ENCODE measurements around the gene ELF3. TPM values are rescaled to one million over a fixed set of nuclear protein-coding genes. Genes with fewer than 3 reads are reported as not detected.

The ELF3 gene
- total and polyA plus RNA-seq, 10 donors, result 0.24 to 3.4 (median 1.1) TPM

- no peak for TF ChIP-seq CTCF (IDR thresholded peaks at IDR 0.05 in 8 of 11, conservative IDR thresholded peaks at IDR 0.05 in 3 of 11)
- TF ChIP-seq POLR2A (IDR thresholded peaks at IDR 0.05), result no peak
- TF ChIP-seq POLR2AphosphoS5 (IDR thresholded peaks at IDR 0.05), result no peak
- H3K27ac ChIP-seq, result no peak overlapping the region
- peaks cover 6 to 100% (median 85%) of the 10 kb centered on the region in 6 donors for H3K36me3 ChIP-seq
- H3K4me1 ChIP-seq, result no peaks in the 10 kb centered on the region
- intact Hi-C loops (cut with DNase I; ENCODE audit: low total_unique reads), result loop anchor here (5.0 kb wide), 1 partner anchor 135 kb away; no protein-coding TSS in a partner anchor
- H3K27me3 ChIP-seq (replicated peaks in 1 of 7), result no peaks in the 10 kb centered on the region
- no peak for DNase-seq
- H3K4me3 ChIP-seq, result no peak overlapping the region
- 86 to 93% (median 91%) methylated on average over 9 of the region's 9 CpGs for WGBS, 5 donors
- no peaks in the 10 kb centered on the region for H3K9me3 ChIP-seq
Measured at GRCh38 chr1:202002507-202002906, 7.9 kb upstream of the ELF3 start.

GRCh38 chr1:202004711-202005110, 5.7 kb upstream of the ELF3 start:
- intact Hi-C loops (cut with DNase I; ENCODE audit: low total_unique reads), result loop anchor here (5.0 kb wide), 2 partner anchors 113 to 133 kb away; no protein-coding TSS in a partner anchor
- Histone ChIP-seq H3K9me3 (no peaks in the 10 kb centered on the region), H3K4me3 (no peak overlapping the region), H3K4me1 (peaks cover 0 to 4% (median 0%) of the 10 kb centered on the region in 6 donors), H3K27ac (no peak overlapping the region), H3K36me3 (peaks cover 6 to 90% (median 76%) of the 10 kb centered on the region in 6 donors), H3K27me3 (replicated peaks in 1 of 7) (no peaks in the 10 kb centered on the region)
- TF ChIP-seq POLR2AphosphoS5 (IDR thresholded peaks at IDR 0.05), result no peak
- TF ChIP-seq CTCF (IDR thresholded peaks at IDR 0.05 in 8 of 11, conservative IDR thresholded peaks at IDR 0.05 in 3 of 11), result no peak
- no peak for TF ChIP-seq POLR2A (IDR thresholded peaks at IDR 0.05)
- peak; percentile 41 for DNase-seq
- 85 to 93% (median 88%) methylated on average over 9 of the region's 9 CpGs for WGBS, 5 donors

DNA sequence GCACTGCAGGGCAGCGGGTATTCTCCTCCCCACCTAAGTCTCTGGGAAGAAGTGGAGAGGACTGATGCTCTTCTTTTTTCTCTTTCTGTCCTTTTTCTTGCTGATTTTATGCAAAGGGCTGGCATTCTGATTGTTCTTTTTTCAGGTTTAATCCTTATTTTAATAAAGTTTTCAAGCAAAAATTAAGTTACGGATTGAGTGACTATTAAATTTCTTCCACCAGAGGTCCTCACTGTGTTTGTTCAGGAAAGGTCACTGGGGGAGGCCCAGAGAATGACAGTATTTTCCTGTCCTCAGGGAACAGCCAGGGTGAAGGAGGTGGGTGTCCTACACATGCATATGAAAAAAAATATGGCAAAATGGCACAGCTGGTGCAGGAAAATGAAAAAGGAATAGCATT, 4.4 kb upstream of the ELF3 start:
- intact Hi-C loops (cut with DNase I; ENCODE audit: low total_unique reads), result loop anchor here (5.0 kb wide), 1 partner anchor 111 kb away; no protein-coding TSS in a partner anchor
- Histone ChIP-seq H3K4me3 (no peak overlapping the region), H3K4me1 (peaks cover 0 to 9% (median 0%) of the 10 kb centered on the region in 6 donors), H3K27me3 (replicated peaks in 1 of 7) (no peaks in the 10 kb centered on the region), H3K36me3 (peaks cover 6 to 77% (median 64%) of the 10 kb centered on the region in 6 donors), H3K9me3 (no peaks in the 10 kb centered on the region), H3K27ac (no peak overlapping the region)
- DNase-seq, result no peak
- TF ChIP-seq POLR2AphosphoS5 (IDR thresholded peaks at IDR 0.05), result no peak
- peak in 2 of 11 experiments; percentile 7 to 14 for TF ChIP-seq CTCF (IDR thresholded peaks at IDR 0.05 in 8 of 11, conservative IDR thresholded peaks at IDR 0.05 in 3 of 11)
- no peak for TF ChIP-seq POLR2A (IDR thresholded peaks at IDR 0.05)
- WGBS, 5 donors, result 83 to 97% (median 94%) methylated on average over 2 of the region's 2 CpGs

- no peak overlapping the region for H3K27ac ChIP-seq
- H3K4me1 ChIP-seq, result peaks cover 0 to 9% (median 0%) of the 10 kb centered on the region in 6 donors
- no peak overlapping the region for H3K4me3 ChIP-seq
- H3K36me3 ChIP-seq, result peaks cover 2 to 64% (median 50%) of the 10 kb centered on the region in 6 donors
- intact Hi-C loops (cut with DNase I; ENCODE audit: low total_unique reads), result loop anchor here (5.0 kb wide), 1 partner anchor 110 kb away; no protein-coding TSS in a partner anchor
- DNase-seq, result peak; percentile 33
- 71 to 81% (median 75%) methylated on average over 8 of the region's 8 CpGs for WGBS, 5 donors
- H3K27me3 ChIP-seq (replicated peaks in 1 of 7), result no peaks in the 10 kb centered on the region
- no peaks in the 10 kb centered on the region for H3K9me3 ChIP-seq
- TF ChIP-seq POLR2AphosphoS5 (IDR thresholded peaks at IDR 0.05) (no peak), CTCF (IDR thresholded peaks at IDR 0.05 in 8 of 11, conservative IDR thresholded peaks at IDR 0.05 in 3 of 11) (no peak), POLR2A (IDR thresholded peaks at IDR 0.05) (no peak)
Measured at GRCh38 chr1:202007304-202007703, 3.1 kb upstream of the ELF3 start.
